WERI-Rb-1 (cell line): ENCODE results near the gene KHNYN.

Source experiments
- DNase-seq: peaks from one replicate; pipeline ENCODE4 v3.0.0-alpha.2; 2020
- H3K27ac ChIP-seq: fragments of 250-450 bp; sonication (Bioruptor Pico); 2 replicates; pipeline ENCODE4 v1.5.1; 2020; ENCODE audit warnings: mild to moderate bottlenecking, moderate library complexity
- H3K27me3 ChIP-seq: fragments of 250-450 bp; sonication (Bioruptor Pico); 2 replicates; pipeline ENCODE4 v1.5.1; 2021; ENCODE audit warnings: mild to moderate bottlenecking, low read depth, moderate library complexity; ENCODE audit not compliant: insufficient read depth, severe bottlenecking
- H3K36me3 ChIP-seq: fragments of 250-450 bp; sonication (Bioruptor Pico); 2 replicates; pipeline ENCODE4 v1.5.1; 2020; ENCODE audit warnings: mild to moderate bottlenecking, moderate library complexity
- H3K4me3 ChIP-seq: 2 replicates; pipeline ENCODE4 v1.5.1; 2011; ENCODE audit warnings: low read depth, mild to moderate bottlenecking, control low read depth, low read length
- H3K9me3 ChIP-seq: fragments of 250-450 bp; sonication (Bioruptor Pico); 2 replicates; pipeline ENCODE4 v1.5.1; 2021; ENCODE audit warnings: mild to moderate bottlenecking, moderate library complexity; ENCODE audit not compliant: severe bottlenecking
- TF ChIP-seq, protein P1 (sequence below): IDR thresholded peaks from 2 replicates; pipeline ENCODE4 v1.5.1; 2011; ENCODE audit warnings: low read depth, mild to moderate bottlenecking, control low read depth, inconsistent platforms, low read length

The KHNYN gene

DNA sequence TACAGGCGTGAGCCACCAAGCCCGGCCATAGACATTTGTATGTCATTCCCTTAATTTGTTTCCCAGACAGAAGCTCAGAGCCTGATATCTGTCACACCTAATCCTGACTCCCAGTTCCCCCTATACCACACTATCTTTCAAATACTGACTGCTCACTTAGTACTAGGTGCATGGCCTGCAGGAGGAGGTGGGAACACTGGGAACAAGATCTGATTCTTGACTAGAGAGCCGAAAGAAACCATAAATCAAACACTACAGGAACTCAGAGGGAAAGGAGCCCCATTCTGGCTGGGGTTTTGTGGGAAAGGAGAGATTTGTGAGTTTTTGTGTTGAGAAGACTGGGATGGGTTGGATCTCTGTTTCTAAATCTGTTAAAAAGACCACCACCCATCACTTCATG lies 4.9 kb downstream of the KHNYN start:
- peaks cover 45% of the 10 kb centered on the region for H3K36me3 ChIP-seq

DNA sequence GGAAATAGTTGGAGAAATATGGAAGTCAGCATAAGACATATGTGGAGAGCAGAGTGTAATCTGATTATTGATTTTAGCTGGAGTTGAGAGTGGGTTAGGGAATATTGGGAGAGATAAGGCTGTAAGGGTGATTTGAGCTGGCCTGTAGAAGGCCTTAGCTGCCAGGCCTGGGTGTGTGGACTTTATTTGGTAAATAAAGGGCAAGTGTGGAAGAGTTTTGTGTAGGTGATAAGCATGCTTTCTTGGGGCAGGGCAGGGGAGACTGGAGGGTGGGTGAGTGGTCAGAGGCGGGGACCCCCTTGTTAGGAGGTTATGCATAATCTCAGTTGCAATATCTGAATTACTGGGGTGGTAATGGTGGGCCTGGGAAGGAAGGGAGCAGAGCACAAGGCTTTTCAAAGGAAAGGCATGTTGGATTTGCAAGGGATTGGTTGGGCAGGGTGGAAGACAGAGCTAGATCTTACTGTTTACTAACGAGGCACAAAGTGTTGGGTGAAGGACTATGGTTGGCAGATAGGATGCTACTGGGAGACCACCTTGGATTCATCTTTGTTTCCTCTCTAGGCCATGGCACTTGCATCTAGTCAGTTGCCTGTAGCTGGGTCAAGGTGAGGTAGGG lies 5.5 kb downstream of the KHNYN start:
- Histone ChIP-seq H3K36me3 (peaks cover 50% of the 10 kb centered on the region), H3K27ac (no peak overlapping the region), H3K9me3 (no peaks in the 10 kb centered on the region), H3K27me3 (no peaks in the 10 kb centered on the region), H3K4me3 (no peak overlapping the region)
- DNase-seq = no peak
- TF ChIP-seq, protein P1, sequence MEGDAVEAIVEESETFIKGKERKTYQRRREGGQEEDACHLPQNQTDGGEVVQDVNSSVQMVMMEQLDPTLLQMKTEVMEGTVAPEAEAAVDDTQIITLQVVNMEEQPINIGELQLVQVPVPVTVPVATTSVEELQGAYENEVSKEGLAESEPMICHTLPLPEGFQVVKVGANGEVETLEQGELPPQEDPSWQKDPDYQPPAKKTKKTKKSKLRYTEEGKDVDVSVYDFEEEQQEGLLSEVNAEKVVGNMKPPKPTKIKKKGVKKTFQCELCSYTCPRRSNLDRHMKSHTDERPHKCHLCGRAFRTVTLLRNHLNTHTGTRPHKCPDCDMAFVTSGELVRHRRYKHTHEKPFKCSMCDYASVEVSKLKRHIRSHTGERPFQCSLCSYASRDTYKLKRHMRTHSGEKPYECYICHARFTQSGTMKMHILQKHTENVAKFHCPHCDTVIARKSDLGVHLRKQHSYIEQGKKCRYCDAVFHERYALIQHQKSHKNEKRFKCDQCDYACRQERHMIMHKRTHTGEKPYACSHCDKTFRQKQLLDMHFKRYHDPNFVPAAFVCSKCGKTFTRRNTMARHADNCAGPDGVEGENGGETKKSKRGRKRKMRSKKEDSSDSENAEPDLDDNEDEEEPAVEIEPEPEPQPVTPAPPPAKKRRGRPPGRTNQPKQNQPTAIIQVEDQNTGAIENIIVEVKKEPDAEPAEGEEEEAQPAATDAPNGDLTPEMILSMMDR = no peak

More for the DNA sequence above, 4.9 kb downstream of the KHNYN start:
- no peaks in the 10 kb centered on the region for H3K27me3 ChIP-seq
- TF ChIP-seq, protein P1 = no peak
- no peak overlapping the region for H3K27ac ChIP-seq
- H3K9me3 ChIP-seq = no peaks in the 10 kb centered on the region
- no peak for DNase-seq
- no peak overlapping the region for H3K4me3 ChIP-seq

DNA sequence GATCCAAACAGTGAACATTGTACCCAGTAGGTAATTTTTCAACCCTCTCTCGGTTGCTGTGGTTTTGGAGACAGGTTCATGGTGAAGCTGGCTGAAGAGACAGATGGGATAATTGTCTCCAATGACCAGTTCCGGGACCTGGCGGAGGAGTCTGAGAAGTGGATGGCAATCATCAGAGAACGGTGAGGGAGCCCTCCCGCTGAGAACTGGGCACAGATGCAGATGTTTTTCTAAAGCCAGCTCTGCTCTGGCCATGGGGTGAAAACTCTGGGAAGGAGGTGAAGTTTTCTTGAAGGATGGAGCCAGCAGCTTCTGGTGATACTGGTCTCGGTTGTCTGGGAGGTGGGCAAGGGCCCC lies 6.2 kb downstream of the KHNYN start:
- TF ChIP-seq, protein P1 = no peak
- Histone ChIP-seq H3K9me3 (no peaks in the 10 kb centered on the region), H3K27ac (no peak overlapping the region), H3K27me3 (no peaks in the 10 kb centered on the region), H3K4me3 (no peak overlapping the region), H3K36me3 (peaks cover 55% of the 10 kb centered on the region)
- no peak for DNase-seq

DNA sequence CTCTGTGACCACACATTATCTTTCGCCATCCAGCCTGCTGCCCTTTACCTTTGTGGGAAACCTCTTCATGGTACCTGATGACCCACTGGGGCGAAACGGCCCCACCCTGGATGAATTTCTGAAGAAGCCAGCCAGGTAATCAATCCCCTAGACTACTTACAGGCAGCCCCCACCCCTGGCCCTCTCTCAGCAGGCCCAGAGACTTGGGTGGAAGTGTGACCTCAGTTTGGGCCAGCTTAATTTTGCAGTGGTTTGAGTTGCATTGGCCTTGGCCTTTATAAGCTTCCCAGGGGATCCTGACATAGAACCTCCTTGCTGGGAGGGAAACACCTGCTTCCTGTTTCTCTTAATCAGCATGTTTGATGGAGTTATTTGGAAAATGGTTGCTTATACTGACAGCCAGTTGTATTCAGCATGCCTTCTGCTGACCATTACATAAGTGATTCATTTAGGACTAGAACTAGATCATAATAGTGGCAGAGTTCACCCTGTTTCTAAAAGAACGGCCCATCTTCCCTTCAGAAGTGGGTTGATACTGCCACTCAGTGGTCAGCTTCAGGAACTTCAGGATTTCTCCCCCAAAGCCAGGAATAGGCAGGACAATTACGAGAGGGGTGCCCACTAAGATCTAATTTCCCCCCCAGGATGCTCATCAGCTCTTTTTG lies 6.7 kb downstream of the KHNYN start:
- Histone ChIP-seq H3K4me3 (peak overlapping the region; percentile 22), H3K36me3 (peaks cover 55% of the 10 kb centered on the region), H3K27me3 (no peaks in the 10 kb centered on the region), H3K9me3 (no peaks in the 10 kb centered on the region), H3K27ac (peak overlapping the region; percentile 72)
- TF ChIP-seq, protein P1 = peak; percentile 73
- DNase-seq = peak; percentile 50

DNA sequence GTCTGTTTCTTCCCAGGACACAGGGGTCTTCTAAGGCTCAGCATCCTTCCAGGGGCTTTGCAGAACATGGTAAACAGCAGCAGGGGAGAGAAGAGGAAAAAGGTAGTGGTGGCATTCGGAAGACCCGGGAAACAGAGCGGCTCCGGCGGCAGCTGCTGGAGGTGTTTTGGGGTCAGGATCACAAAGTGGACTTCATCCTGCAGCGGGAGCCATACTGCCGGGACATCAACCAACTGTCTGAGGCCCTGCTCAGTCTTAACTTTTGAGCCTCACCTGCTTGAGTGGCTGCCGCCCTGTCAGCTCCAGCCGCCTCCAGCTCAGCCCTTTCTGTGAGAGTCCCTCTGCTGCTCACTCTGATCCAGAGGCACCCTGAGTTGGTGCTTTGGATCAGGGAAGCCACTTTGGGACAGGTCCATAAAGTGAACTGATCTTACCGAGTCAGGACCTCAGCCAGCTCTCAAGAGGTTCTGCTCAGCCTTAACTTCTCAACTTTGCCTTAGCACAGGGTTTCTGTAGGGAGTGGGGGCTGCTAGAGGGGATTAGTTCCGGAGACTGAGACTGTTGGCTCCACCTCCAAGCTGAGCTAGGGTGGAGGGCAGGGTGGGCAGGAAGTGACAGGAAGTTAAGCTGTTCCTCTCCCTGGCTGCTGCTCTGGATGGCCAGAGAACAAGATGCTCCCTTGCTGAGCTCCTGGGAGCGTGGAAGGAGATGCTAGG lies 7.4 kb downstream of the KHNYN start:
- no peaks in the 10 kb centered on the region for H3K27me3 ChIP-seq
- peak overlapping the region; percentile 22 for H3K4me3 ChIP-seq
- peak overlapping the region; percentile 72 for H3K27ac ChIP-seq
- TF ChIP-seq, protein P1 = no peak
- no peaks in the 10 kb centered on the region for H3K9me3 ChIP-seq
- DNase-seq = peak; percentile 89
- peaks cover 54% of the 10 kb centered on the region for H3K36me3 ChIP-seq
